PFSK-1 (cell line): ENCODE data around the gene ECEL1.

ENCODE experiments used
- FOXP2 ChIP-seq: optimal IDR thresholded peaks from 2 replicates; pipeline ENCODE3; 2011; ENCODE audit warnings: borderline replicate concordance, control low read depth, inconsistent platforms; ENCODE audit not compliant: insufficient read depth; ENCODE audit errors: extremely low read length, extremely low read depth
- POLR2AphosphoS5 ChIP-seq: IDR thresholded peaks from 2 replicates; pipeline ENCODE4 v1.6.1; 2012; ENCODE audit warnings: low read depth, mild to moderate bottlenecking, control low read depth, low read length, moderate library complexity
- REST ChIP-seq, 2 experiments: IDR thresholded peaks; 2 replicates each; pipeline versions ENCODE4 v1.6.1 to v1.8.0; 2011 to 2012; ENCODE audit warnings: low read depth in 2 of 2, low read length in 2 of 2, control low read depth in 1 of 2, inconsistent platforms in 1 of 2, mild to moderate bottlenecking in 1 of 2, moderate library complexity in 1 of 2; ENCODE audit not compliant: insufficient read depth in 1 of 2
- SIN3A ChIP-seq: IDR thresholded peaks from 2 replicates; pipeline ENCODE4 v1.6.1; 2012; ENCODE audit warnings: mild to moderate bottlenecking, low read length, moderate library complexity, borderline replicate concordance; ENCODE audit not compliant: insufficient read depth
- TAF1 ChIP-seq: IDR thresholded peaks from 2 replicates; pipeline ENCODE4 v1.6.1; 2012; ENCODE audit warnings: low read length, control low read depth, borderline replicate concordance; ENCODE audit not compliant: insufficient read depth

The ECEL1 gene

GRCh38 chr2:232448304-232448690, 39.3 kb downstream of the ECEL1 start:
- no peak for TF ChIP-seq TAF1

GRCh38 chr2:232447638-232448303, 39.9 kb downstream of the ECEL1 start:
- no peak for TF ChIP-seq SIN3A
- TF ChIP-seq TAF1, result no peak
- no peak for TF ChIP-seq FOXP2
- no peak for TF ChIP-seq REST (IDR thresholded peaks at IDR 0.05; ENCODE audit: insufficient read depth in 1 of 2, low read depth in 2 of 2, low read length in 2 of 2)
- no peak for TF ChIP-seq POLR2AphosphoS5

- TF ChIP-seq POLR2AphosphoS5 (no peak), SIN3A (no peak), TAF1 (no peak)
These were observed 40.5 kb downstream of the ECEL1 start for GRCh38 chr2:232447091-232447620.

- TF ChIP-seq POLR2AphosphoS5 (no peak), FOXP2 (no peak), SIN3A (no peak), TAF1 (no peak)
These were observed 43.1 kb downstream of the ECEL1 start for GRCh38 chr2:232444409-232445148.

- no peak for TF ChIP-seq POLR2AphosphoS5
- no peak for TF ChIP-seq FOXP2
- TF ChIP-seq TAF1, result no peak
- TF ChIP-seq REST (IDR thresholded peaks at IDR 0.05; ENCODE audit: insufficient read depth in 1 of 2, low read depth in 2 of 2, low read length in 2 of 2), result no peak
- TF ChIP-seq SIN3A, result no peak
These were observed 46.4 kb downstream of the ECEL1 start for GRCh38 chr2:232441147-232441651.

GRCh38 chr2:232439758-232440135, 47.9 kb downstream of the ECEL1 start:
- TF ChIP-seq TAF1, result no peak
- no peak for TF ChIP-seq POLR2AphosphoS5
- TF ChIP-seq FOXP2, result no peak
- TF ChIP-seq SIN3A, result no peak
- TF ChIP-seq REST (IDR thresholded peaks at IDR 0.05; ENCODE audit: insufficient read depth in 1 of 2, low read depth in 2 of 2, low read length in 2 of 2), result no peak
